ENCODE data around the gene ABI3.
"Not testable (repeated sequence)": the region's sequence is repeated elsewhere in the genome, so short reads cannot be mapped to it uniquely, and the experiment has no call there.

ABI3 gene

GRCh38 chr17:49258394-49258793 lies 47.9 kb downstream of the ABI3 start:
- no peak for DNase-seq

GRCh38 chr17:49259663-49260010 lies 49.1 kb downstream of the ABI3 start:
- no peak for DNase-seq

GRCh38 chr17:49260011-49260816 lies 49.7 kb downstream of the ABI3 start:
- peak; percentile 38 for DNase-seq

GRCh38 chr17:49260817-49261291 lies 50.3 kb downstream of the ABI3 start:
- DNase-seq: no peak

- not testable (repeated sequence) for DNase-seq
Observed at GRCh38 chr17:49261540-49261939, 51.0 kb downstream of the ABI3 start.

- DNase-seq: no peak
Observed at GRCh38 chr17:49266233-49266632, 55.7 kb downstream of the ABI3 start.

- no peak for DNase-seq
Observed at GRCh38 chr17:49267912-49268311, 57.4 kb downstream of the ABI3 start.

- no peak for DNase-seq
Observed at GRCh38 chr17:49269356-49269755, 58.8 kb downstream of the ABI3 start.
